Activated naive CD4-positive, alpha-beta T cell treated with anti-CD3 and anti-CD28 coated beads, Interleukin-2, amount 10 ng/mL, durations not matched to agents 7 days and 5 days (primary cell): ENCODE measurements around the gene SPNS2.
A peak's percentile ranks its signal among the peaks of the same experiment; 100 is the strongest.

ENCODE experiments used
- CTCF ChIA-PET: fragments of 350-600 bp; sonication (Branson Sonifier 250); formaldehyde crosslinking; loops from one replicate; lab custom pipeline; 2021; ENCODE audit warnings: antibody characterized with exemption; lab: Charles Lee
- DNase-seq: peaks from one replicate; pipeline ENCODE4 v3.0.0-alpha.2; 2020
- H3K27ac Mint-ChIP-seq: one replicate; pipeline ENCODE4 v1.8.0; 2021; ENCODE audit warnings: mild to moderate bottlenecking, moderate library complexity, mixed read lengths
- H3K27me3 Mint-ChIP-seq: one replicate; pipeline ENCODE4 v1.8.0; 2021; ENCODE audit warnings: mild to moderate bottlenecking, mixed read lengths
- H3K36me3 Mint-ChIP-seq: one replicate; pipeline ENCODE4 v1.8.0; 2021; ENCODE audit warnings: mixed read lengths
- H3K4me1 Mint-ChIP-seq: one replicate; pipeline ENCODE4 v1.8.0; 2021; ENCODE audit warnings: mixed read lengths
- H3K4me3 Mint-ChIP-seq: one replicate; pipeline ENCODE4 v1.8.0; 2021; ENCODE audit warnings: mild to moderate bottlenecking, moderate library complexity, mixed read lengths
- H3K9me3 Mint-ChIP-seq: one replicate; pipeline ENCODE4 v1.8.0; 2021; ENCODE audit warnings: mixed read lengths

SPNS2 gene

DNA sequence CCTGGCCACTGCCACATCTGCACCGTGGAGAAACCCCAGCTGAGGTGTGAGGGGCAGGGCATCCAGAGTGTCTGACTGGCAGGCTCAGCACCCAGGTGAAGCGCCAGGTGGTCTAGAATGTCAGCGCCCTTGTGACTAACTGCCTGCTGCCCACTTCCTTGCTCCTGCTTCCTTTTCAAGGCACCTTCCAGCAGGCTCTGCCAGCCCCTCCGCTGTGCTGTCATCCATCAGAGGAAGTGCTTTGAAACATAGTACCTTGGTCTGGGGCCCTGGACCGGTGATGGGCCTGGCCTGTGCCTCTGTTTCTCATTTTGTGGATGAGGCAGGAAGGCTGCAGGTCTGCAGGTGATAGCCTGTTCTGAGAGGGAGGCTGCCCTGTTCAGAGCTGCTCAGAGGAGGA lies 5.5 kb downstream of the SPNS2 start:
- DNase-seq, result peak; percentile 33
- no peak overlapping the region for H3K27ac Mint-ChIP-seq
- peaks cover 86% of the 10 kb centered on the region for H3K27me3 Mint-ChIP-seq
- H3K9me3 Mint-ChIP-seq, result no peaks in the 10 kb centered on the region
- H3K4me3 Mint-ChIP-seq, result no peak overlapping the region
- CTCF ChIA-PET, result interaction anchor here (1.6 kb wide), 1 partner anchor 62 kb away, joined by 5 read pairs; no protein-coding TSS in a partner anchor
- H3K36me3 Mint-ChIP-seq, result no peaks in the 10 kb centered on the region
- H3K4me1 Mint-ChIP-seq, result peaks cover 46% of the 10 kb centered on the region

DNA sequence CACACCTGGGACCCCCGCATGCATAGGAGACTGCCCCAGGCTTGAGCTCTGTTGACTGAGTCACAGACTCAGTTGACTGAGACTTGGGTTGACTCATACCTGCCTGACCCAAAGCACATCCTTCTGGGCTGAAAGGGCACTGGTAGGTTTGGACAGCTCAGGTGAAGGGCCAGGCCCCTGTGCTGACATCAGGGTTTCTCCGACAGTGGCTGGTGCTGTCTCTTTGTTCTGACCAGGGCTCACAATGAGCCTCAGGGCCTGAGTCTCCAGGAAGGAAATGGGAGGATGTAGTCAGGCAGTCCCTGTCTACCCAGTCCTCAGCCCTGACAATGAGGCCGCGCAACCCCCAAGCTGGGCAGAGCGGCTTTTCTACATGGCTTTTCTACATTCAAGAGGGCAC lies 6.5 kb downstream of the SPNS2 start:
- DNase-seq, result no peak
- H3K4me1 Mint-ChIP-seq, result peaks cover 44% of the 10 kb centered on the region
- no peaks in the 10 kb centered on the region for H3K36me3 Mint-ChIP-seq
- CTCF ChIA-PET, result interaction anchor here (1.6 kb wide), 1 partner anchor 62 kb away, joined by 5 read pairs; no protein-coding TSS in a partner anchor
- H3K27ac Mint-ChIP-seq, result no peak overlapping the region
- H3K9me3 Mint-ChIP-seq, result no peaks in the 10 kb centered on the region
- H3K27me3 Mint-ChIP-seq, result peaks cover 84% of the 10 kb centered on the region
- no peak overlapping the region for H3K4me3 Mint-ChIP-seq

DNA sequence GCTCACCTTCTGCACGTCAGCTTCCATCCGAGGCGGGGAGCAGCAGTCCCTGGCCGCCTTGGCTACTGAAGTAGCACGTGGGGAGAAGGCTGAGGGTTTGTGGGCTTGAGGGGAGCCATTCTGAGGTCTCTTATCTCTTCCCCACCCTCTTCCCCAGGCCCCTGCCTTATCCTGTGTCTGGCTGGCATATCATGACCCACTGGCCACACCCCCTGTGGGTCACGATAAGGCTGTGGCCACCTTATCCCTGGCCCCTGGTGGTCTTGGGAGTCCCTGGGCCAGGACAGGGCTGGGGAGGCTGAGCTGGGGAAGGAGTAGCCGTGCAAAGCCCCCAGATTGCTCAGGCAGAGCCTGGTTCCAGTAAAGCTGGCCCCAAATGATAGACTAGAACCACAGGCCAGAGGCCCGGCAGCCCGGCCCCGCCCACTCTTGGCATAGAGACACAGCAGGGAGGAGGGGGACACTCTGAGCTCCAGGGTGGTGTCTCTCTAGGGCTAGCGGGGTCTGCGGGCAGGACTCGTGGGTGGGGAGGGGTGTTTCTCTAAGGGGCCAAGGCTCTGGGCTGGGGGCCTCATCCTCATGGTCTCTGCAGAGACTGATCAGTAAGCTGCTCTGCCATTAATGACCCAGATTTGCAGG lies 7.6 kb downstream of the SPNS2 start:
- CTCF ChIA-PET, result no interaction called here
- Mint-ChIP-seq H3K36me3 (no peaks in the 10 kb centered on the region), H3K9me3 (no peaks in the 10 kb centered on the region), H3K4me3 (no peak overlapping the region), H3K27ac (no peak overlapping the region), H3K4me1 (peaks cover 38% of the 10 kb centered on the region), H3K27me3 (peaks cover 84% of the 10 kb centered on the region)
- DNase-seq, result no peak

DNA sequence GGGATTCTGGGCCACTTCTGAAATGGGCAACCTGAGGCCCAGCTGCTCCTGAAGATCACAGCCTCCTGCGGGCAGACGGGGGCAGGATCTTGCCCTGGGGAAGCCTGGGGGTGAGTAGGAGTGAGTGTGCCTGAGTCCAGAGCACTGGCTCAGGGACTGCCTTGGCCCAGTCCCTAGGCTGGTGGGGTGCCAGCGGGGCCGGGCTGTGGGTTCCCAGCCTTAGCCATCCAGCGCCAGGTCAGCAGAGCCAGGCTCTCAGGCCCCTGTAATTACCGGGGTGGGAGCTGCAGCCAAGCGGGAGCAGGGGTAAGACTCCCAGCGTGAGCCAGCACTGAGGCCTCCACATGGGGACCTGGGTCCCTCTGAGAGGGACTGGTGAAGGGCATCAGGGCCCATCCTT lies 8.2 kb downstream of the SPNS2 start:
- Mint-ChIP-seq H3K27ac (no peak overlapping the region), H3K36me3 (no peaks in the 10 kb centered on the region), H3K27me3 (peaks cover 78% of the 10 kb centered on the region), H3K4me1 (peaks cover 37% of the 10 kb centered on the region), H3K4me3 (no peak overlapping the region), H3K9me3 (no peaks in the 10 kb centered on the region)
- DNase-seq, result no peak
- CTCF ChIA-PET, result no interaction called here

DNA sequence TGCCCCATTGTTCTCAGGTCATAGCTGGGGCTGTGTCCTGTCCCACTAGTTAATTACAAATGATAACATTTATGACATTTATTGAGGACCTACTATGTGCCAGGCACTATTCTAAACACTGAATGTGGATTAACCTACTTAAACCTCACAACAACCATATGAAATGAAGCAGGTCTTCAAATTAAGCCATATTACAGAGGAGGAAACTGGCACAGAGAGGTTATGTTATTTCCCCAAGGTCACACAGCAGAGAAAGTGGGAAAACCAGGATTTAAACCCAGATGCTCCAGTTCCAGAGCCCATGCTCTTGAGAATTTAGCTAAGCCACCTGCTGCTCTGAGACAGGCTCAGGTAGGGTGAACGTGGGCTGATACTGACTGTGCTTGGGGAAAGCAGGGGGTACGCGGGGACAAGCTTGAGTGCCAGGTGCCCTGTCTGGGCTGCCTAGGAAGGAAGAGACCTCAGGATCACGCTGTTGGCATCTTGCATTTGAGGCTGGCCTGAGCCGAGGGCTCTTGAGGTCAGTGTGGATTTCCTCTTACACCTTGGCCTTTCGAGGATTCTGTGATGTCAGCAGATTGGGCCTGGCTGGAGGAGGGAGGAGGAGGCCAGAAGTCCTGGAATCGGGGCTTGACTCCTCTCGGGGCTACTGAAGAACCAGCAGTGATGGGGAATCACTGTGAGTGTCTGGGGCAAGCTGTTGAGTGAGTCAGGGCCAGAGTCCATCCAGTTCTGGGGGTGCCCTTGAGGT lies 8.9 kb downstream of the SPNS2 start:
- Mint-ChIP-seq H3K4me3 (no peak overlapping the region), H3K27ac (no peak overlapping the region), H3K4me1 (peaks cover 37% of the 10 kb centered on the region), H3K9me3 (no peaks in the 10 kb centered on the region), H3K36me3 (no peaks in the 10 kb centered on the region), H3K27me3 (peaks cover 72% of the 10 kb centered on the region)
- CTCF ChIA-PET, result no interaction called here
- no peak for DNase-seq

DNA sequence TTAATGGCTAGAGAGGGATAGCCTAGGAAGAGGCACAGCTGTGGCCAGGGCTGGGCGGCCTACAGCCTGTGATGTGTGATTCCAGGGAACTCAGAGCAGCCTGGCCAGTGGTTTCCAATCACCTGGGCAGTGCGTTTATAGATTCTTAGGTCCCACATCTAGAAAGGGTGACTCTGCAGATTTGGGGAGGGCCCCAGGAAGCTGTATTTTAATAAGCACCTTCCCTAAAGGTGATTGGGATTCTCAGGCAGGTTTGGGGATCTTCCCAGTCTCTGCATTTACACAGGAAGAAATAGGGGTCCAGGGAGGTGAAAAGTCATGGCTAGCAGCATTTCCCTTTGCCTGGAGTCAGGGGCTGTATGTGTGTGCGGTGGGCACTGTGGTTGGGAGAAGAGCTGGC lies 9.5 kb downstream of the SPNS2 start:
- no peak overlapping the region for H3K27ac Mint-ChIP-seq
- H3K9me3 Mint-ChIP-seq, result no peaks in the 10 kb centered on the region
- no peak for DNase-seq
- no peaks in the 10 kb centered on the region for H3K36me3 Mint-ChIP-seq
- H3K4me3 Mint-ChIP-seq, result no peak overlapping the region
- H3K4me1 Mint-ChIP-seq, result peaks cover 37% of the 10 kb centered on the region
- peaks cover 65% of the 10 kb centered on the region for H3K27me3 Mint-ChIP-seq
- CTCF ChIA-PET, result no interaction called here

DNA sequence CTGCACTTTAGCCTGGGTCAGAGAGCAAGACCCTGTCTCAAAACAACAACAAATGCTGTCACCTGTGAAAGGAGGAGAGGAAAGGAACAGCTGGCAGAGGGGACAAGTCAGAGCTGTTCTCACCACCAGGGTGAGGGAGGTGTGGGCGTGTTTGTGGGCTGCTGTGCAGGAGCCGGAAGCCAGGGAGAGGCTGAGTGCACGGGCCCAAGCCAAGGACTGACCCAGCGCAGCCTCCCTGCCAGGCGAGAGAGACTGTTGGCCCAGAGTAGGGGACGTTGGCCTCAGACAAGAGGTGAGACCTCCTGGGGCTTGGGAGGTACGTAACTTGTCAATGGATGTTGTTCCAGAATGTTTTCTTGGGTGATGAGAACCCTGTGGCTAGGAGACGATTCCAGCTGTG lies 10.7 kb downstream of the SPNS2 start:
- Mint-ChIP-seq H3K36me3 (no peaks in the 10 kb centered on the region), H3K4me1 (peaks cover 26% of the 10 kb centered on the region), H3K9me3 (no peaks in the 10 kb centered on the region), H3K27ac (no peak overlapping the region), H3K27me3 (peaks cover 53% of the 10 kb centered on the region), H3K4me3 (no peak overlapping the region)
- DNase-seq, result peak; percentile 69
- CTCF ChIA-PET, result interaction anchor here (1.5 to 2.0 kb wide), 2 partner anchors 9 to 69 kb away, joined by 3 to 4 read pairs; no protein-coding TSS in a partner anchor

DNA sequence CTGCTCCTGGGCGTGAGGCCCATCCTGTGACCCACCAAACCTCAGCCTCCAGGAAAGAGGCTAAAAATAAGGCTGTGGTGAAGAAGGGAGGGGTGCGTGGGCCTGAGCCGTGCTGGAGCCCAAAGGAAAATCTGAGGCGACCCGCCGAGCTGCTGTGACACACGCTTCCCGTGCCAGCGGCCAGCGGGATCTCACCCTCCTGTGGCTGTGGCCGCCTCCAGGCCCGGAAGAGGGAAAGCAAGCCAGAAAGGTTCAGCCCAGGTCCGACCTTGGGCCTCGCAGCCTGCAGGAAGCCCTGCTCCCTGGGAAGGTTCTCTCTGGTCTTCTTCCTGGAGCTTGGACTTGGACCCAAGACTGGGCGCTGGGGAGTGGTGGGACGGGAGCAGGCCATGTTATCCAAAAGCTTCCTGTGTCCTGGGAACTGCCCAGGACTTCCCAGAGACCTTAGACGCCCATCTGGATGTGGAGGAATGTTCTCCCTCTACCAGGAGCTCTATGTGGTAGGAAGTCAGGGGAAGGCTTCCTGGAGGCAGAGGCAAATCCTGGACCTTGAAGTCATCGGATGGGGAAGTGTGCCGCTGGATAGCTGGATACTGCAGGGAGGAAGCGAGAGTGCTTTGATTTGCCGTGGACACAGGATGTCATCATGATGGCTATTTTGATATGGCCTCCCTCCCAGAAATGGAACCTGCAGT lies 11.4 kb downstream of the SPNS2 start:
- Mint-ChIP-seq H3K4me3 (no peak overlapping the region), H3K4me1 (peaks cover 20% of the 10 kb centered on the region), H3K9me3 (no peaks in the 10 kb centered on the region), H3K27ac (no peak overlapping the region), H3K27me3 (peaks cover 46% of the 10 kb centered on the region), H3K36me3 (no peaks in the 10 kb centered on the region)
- DNase-seq, result no peak
- CTCF ChIA-PET, result interaction anchor here (0.8 to 2.0 kb wide), 3 partner anchors 10 to 89 kb away, joined by 3 to 4 read pairs (median 4); no protein-coding TSS in a partner anchor

DNA sequence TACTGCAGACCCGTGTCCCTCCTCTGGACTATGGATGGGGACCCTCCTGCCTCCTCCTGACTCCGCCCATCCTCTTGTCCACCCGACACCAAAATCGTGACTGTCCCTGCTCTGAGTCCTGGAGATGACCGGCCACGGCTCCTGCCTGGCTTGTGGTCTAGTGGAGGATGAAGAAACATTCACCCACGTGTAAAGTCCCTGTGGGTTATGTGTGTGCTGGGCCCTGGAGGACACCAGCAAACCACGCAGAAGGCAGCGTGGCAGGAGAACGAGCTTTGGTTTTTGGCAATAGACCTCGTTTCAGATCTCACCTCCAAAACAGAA lies 11.9 kb downstream of the SPNS2 start:
- H3K27me3 Mint-ChIP-seq, result peaks cover 41% of the 10 kb centered on the region
- DNase-seq, result no peak
- peaks cover 19% of the 10 kb centered on the region for H3K4me1 Mint-ChIP-seq
- no peak overlapping the region for H3K27ac Mint-ChIP-seq
- H3K36me3 Mint-ChIP-seq, result no peaks in the 10 kb centered on the region
- H3K9me3 Mint-ChIP-seq, result no peaks in the 10 kb centered on the region
- no peak overlapping the region for H3K4me3 Mint-ChIP-seq
- CTCF ChIA-PET, result interaction anchor here (0.8 to 2.0 kb wide), 3 partner anchors 10 to 90 kb away, joined by 3 to 4 read pairs (median 4); no protein-coding TSS in a partner anchor

DNA sequence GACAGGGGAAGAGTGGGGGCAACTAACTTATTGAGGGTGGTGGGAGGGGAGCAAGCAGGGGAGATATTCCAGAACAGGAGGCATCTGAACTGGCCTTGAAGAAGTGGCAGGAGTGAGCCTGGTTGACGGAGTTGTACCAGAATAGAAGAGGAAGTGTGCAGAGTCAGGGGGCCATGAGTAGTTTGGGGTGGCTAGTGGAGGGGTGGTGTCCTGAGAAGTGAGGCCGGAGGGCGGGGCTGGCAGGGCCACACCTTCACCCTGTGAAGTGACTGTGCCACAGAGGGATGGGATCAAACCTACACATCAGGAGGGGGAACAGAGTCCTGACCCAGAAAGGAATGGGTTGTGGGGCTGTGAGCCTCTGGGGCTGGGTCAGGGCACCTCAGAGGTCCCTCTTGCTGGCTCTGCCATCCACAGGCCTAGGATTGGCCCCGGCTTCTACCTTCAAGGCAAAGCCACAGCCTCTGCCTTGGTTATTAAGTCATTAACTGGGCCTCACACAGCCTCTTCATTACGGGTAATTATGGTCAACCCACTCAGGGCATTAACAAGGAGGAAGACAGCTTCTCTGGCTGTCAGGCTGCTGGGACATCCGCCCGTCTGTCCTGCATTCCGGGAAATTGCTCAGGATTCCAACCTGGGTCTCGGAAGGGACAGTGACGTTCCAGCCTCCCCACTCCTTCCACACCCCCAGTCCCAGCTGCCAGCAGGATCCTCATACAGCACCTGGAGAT lies 12.7 kb downstream of the SPNS2 start:
- Mint-ChIP-seq H3K36me3 (no peaks in the 10 kb centered on the region), H3K27me3 (peaks cover 34% of the 10 kb centered on the region), H3K4me3 (no peak overlapping the region), H3K9me3 (no peaks in the 10 kb centered on the region), H3K4me1 (peaks cover 19% of the 10 kb centered on the region), H3K27ac (no peak overlapping the region)
- CTCF ChIA-PET, result no interaction called here
- DNase-seq, result no peak

DNA sequence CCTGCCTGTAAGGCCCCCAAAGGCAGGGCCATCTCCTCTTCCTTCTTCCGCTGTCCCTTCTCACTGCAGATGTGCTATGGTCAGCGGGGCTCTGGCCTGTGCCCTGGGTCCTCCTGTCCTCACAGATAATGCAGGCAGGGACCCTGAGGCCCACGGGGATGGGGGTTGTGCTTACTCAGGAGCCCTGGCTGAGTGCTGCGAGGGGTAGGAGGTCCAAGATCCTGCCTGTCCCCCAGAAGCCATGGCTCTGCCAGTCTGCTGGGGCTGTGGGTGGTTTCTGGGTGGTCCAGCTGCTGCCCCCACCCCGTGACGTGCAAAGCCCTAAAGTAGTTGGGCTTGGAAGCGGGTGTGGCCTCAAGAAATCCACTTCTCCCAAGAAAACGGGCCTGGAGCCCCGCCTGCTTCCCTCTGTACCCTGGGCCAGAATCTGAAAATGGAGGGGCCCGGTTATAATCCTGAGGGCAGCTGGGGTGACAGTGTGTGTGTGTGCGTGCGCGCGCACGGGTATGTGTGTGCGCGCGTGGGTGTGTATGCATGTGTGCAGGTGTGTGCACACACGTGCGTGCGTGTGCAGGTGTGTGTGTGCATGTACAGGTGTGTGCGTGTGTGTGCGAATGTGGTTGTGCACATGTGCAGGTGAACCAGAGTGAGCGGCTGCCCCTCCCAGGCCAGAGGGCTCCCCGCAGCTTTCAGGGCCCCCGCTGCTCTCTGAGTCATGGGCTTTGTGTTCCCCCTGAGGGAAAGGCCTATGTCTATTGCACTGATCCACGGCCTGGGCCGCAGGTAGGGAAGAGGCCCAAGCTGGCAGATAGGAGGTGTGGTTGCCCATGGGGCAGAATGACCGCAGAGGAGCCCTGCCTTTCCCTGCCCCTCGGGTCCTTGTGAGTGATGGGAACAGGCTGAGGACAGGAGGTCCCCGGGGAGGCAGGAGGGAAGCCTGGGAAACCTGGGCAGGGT lies 13.8 kb downstream of the SPNS2 start:
- H3K27me3 Mint-ChIP-seq, result peaks cover 27% of the 10 kb centered on the region
- H3K4me1 Mint-ChIP-seq, result peaks cover 19% of the 10 kb centered on the region
- DNase-seq, result no peak
- CTCF ChIA-PET, result no interaction called here
- no peak overlapping the region for H3K4me3 Mint-ChIP-seq
- H3K27ac Mint-ChIP-seq, result no peak overlapping the region
- no peaks in the 10 kb centered on the region for H3K36me3 Mint-ChIP-seq
- H3K9me3 Mint-ChIP-seq, result no peaks in the 10 kb centered on the region

DNA sequence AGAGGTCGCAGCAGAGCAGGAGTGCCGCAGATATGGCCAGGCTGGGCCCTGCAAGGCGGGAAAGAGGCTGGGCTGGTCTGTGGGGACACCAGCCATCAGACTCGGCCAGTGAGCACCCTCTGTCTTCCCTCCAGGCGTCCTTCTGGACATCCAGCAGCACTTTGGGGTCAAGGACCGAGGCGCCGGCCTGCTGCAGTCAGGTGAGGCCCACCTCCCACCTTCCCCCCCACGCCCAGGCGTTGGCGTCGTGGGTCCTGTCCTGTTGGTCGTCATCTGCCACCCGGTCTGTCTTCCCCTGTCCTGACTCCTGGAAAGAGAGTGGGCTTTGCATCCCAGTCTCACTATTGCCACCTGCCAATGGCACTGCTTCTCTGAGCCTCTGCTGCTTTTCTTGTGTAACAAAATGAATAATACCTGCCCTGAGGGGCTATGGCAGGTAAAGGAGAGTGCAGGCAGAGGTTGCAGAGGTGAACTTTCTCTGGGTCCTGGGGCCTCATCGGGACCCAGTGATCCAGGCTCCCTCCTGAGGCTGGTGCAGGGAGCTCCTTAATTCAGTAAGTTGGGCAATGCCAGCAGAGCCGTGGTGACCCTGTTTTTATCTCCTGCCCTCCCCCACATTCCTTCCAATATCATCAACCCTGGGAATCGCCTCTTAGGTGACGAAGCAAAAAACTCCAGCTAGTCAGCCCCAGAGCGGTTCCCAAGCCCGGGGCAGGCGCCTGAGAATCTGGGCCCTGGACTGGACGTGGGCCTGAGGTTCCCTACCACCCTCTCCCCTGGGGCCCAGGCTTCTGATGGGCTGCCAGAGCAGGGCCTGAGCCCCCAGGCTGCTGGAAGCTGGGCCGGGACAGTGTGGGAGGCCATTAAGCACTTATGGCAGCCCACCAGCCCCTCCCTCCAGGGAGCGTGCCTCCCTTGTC lies 14.7 kb downstream of the SPNS2 start:
- no peak overlapping the region for H3K27ac Mint-ChIP-seq
- no peak overlapping the region for H3K4me3 Mint-ChIP-seq
- CTCF ChIA-PET, result no interaction called here
- no peak for DNase-seq
- H3K9me3 Mint-ChIP-seq, result no peaks in the 10 kb centered on the region
- peaks cover 21% of the 10 kb centered on the region for H3K27me3 Mint-ChIP-seq
- H3K36me3 Mint-ChIP-seq, result no peaks in the 10 kb centered on the region
- H3K4me1 Mint-ChIP-seq, result peaks cover 18% of the 10 kb centered on the region
